K562 (cell line): ENCODE measurements around the gene GPR108. TPM values are rescaled to one million over a fixed set of nuclear protein-coding genes. Genes with fewer than 3 reads are reported as not detected.

ENCODE experiments used
- ARID1B ChIP-seq: fragments of 450-650 bp; IDR thresholded peaks from 2 replicates; pipeline ENCODE4 v1.6.1; 2016; ENCODE audit warnings: antibody characterized with exemption, mild to moderate bottlenecking, inconsistent platforms
- BMI1 ChIP-seq: fragments of 150-350 bp; IDR thresholded peaks from 2 replicates; pipeline ENCODE4 v1.6.1; 2014; ENCODE audit warnings: low read length
- CBX8 ChIP-seq: fragments of 200-600 bp; sonication (generic); IDR thresholded peaks from 2 replicates; pipeline ENCODE4 v1.6.1; 2012; ENCODE audit warnings: borderline replicate concordance, mixed run types, low read depth, mild to moderate bottlenecking, moderate library complexity, mixed read lengths, low read length, control low read depth, inconsistent platforms; ENCODE audit not compliant: poor library complexity, severe bottlenecking; ENCODE audit errors: extremely low read depth
- CHD2 ChIP-seq: IDR thresholded peaks from 2 replicates; pipeline ENCODE4 v1.6.1; 2011; ENCODE audit warnings: low read depth, low read length
- ELF4 ChIP-seq: fragments of 450-650 bp; formaldehyde crosslinking; IDR thresholded peaks from 2 replicates; pipeline ENCODE4 v1.4.0; 2022; ENCODE audit warnings: missing genetic modification characterization
- ETV5 ChIP-seq: sonication (generic); formaldehyde crosslinking; IDR thresholded peaks from 2 replicates; pipeline ENCODE4 v1.4.0; 2020; ENCODE audit warnings: low read depth, mild to moderate bottlenecking, missing genetic modification reagents
- GABPA ChIP-seq: fragments of 200-800 bp; sonication (Bioruptor generic); conservative IDR thresholded peaks from 2 replicates; pipeline ENCODE4 v1.6.1; 2016; ENCODE audit warnings: low read depth, missing genetic modification characterization, missing compliant biosample characterization
- HIVEP1 ChIP-seq: fragments of 250-450 bp; sonication (Bioruptor Pico); IDR thresholded peaks from 2 replicates; pipeline ENCODE4 v1.4.0; 2020; ENCODE audit warnings: mild to moderate bottlenecking
- JUN ChIP-seq, 2 experiments: sonication (generic) in 1 of 2; formaldehyde crosslinking in 1 of 2; IDR thresholded peaks; 2 replicates each; pipeline versions ENCODE4 v1.6.1 to v1.8.0; 2012 to 2022; ENCODE audit warnings: borderline replicate concordance in 2 of 2, mild to moderate bottlenecking in 2 of 2, improper control_type of control experiment in 1 of 2, low read depth in 1 of 2, low read length in 1 of 2, missing genetic modification reagents in 1 of 2
- MTA1 ChIP-seq: fragments of 450-650 bp; IDR thresholded peaks from 2 replicates; pipeline ENCODE4 v1.6.1; 2017; ENCODE audit warnings: borderline replicate concordance
- MYBL2 ChIP-seq, 2 experiments: fragments of 450-650 bp in 1 of 2; sonication (generic) in 1 of 2; formaldehyde crosslinking in 1 of 2; IDR thresholded peaks; 2 replicates each; pipeline versions ENCODE4 v1.6.1 to v1.8.1; 2017 to 2022; ENCODE audit warnings: borderline replicate concordance in 1 of 2, inconsistent platforms in 1 of 2, low read depth in 1 of 2, mild to moderate bottlenecking in 1 of 2, missing genetic modification reagents in 1 of 2, moderate library complexity in 1 of 2
- NFE2 ChIP-seq: IDR thresholded peaks from 2 replicates; pipeline ENCODE4 v1.6.1; 2014; ENCODE audit warnings: antibody characterized with exemption, low read depth
- NFXL1 ChIP-seq: fragments of 450-650 bp; formaldehyde crosslinking; IDR thresholded peaks from 2 replicates; pipeline ENCODE4 v1.4.0; 2021; ENCODE audit warnings: mild to moderate bottlenecking
- NR2C2 ChIP-seq, 2 experiments: fragments of 200-800 bp in 1 of 2; sonication (Bioruptor generic) in 1 of 2; sonication (generic) in 1 of 2; formaldehyde crosslinking in 1 of 2; IDR thresholded peaks; 2 replicates each; pipeline versions ENCODE4 v1.6.1 to v1.8.0; 2016 to 2022; ENCODE audit warnings: mild to moderate bottlenecking in 1 of 2, missing compliant biosample characterization in 1 of 2, missing genetic modification characterization in 1 of 2, missing genetic modification reagents in 1 of 2
- OTX1 ChIP-seq: fragments of 450-650 bp; formaldehyde crosslinking; IDR thresholded peaks from 2 replicates; pipeline ENCODE4 v1.4.0; 2022; ENCODE audit warnings: mild to moderate bottlenecking
- RAD21 ChIP-seq, 2 experiments: fragments of 250-450 bp in 1 of 2; fragments of 450-650 bp in 1 of 2; sonication (Bioruptor Pico) in 1 of 2; formaldehyde crosslinking in 1 of 2; IDR thresholded peaks in 1 of 2; conservative IDR thresholded peaks in 1 of 2; 2 replicates each; pipeline versions ENCODE4 v1.4.0 to v1.8.0; 2020 to 2022; ENCODE audit warnings: mild to moderate bottlenecking in 2 of 2, moderate library complexity in 1 of 2
- RBM14 ChIP-seq: fragments of 200-400 bp; formaldehyde crosslinking; IDR thresholded peaks from 2 replicates; pipeline ENCODE4 v1.6.1; 2018; ENCODE audit warnings: low read depth, mild to moderate bottlenecking, low read length, moderate library complexity, borderline replicate concordance; ENCODE audit not compliant: insufficient read depth
- SMAD2 ChIP-seq: fragments of 150-350 bp; IDR thresholded peaks from 2 replicates; pipeline ENCODE4 v1.6.1; 2014; ENCODE audit warnings: low read depth, mild to moderate bottlenecking, low read length
- TCF7L2 ChIP-seq: fragments of 150-350 bp; IDR thresholded peaks from 2 replicates; pipeline ENCODE4 v1.6.1; 2016; ENCODE audit warnings: low read depth, mild to moderate bottlenecking, low read length, moderate library complexity
- ZFP30 ChIP-seq: fragments of 250-450 bp; sonication (Bioruptor Pico); IDR thresholded peaks from 2 replicates; pipeline ENCODE4 v1.8.0; 2022; ENCODE audit warnings: moderate library complexity, mild to moderate bottlenecking, inconsistent platforms, borderline replicate concordance
- ZNF3 ChIP-seq: fragments of 250-450 bp; sonication (Bioruptor Pico); IDR thresholded peaks from 2 replicates; pipeline ENCODE4 v1.5.0; 2021; ENCODE audit warnings: mild to moderate bottlenecking, moderate library complexity
- ZNF77 ChIP-seq: fragments of 250-450 bp; sonication (Bioruptor Pico); IDR thresholded peaks from 2 replicates; pipeline ENCODE4 v1.5.0; 2020
- polyA plus RNA-seq, 8 experiments: library from polyadenylated mRNA; depleted of rRNA in 4 of 8; stranded (reverse) in 5 of 8; unstranded in 3 of 8; fragments of >200 nt; fragmentation: Nextera tagmentation in 2 of 8; fragmentation: Illumina TruSeq in 1 of 8; extraction: Ambion mirVana in 2 of 8; extraction: Trizol in 1 of 8; gene quantifications; 2 replicates each; pipeline versions ENCODE4 v1.2.1 to v1.2.3, GENCODE V29; 2011 to 2014; ENCODE audit warnings: inconsistent platforms in 1 of 8, missing spikeins in 1 of 8
- total RNA-seq, 7 experiments: library from RNA; depleted of rRNA in 6 of 7; stranded (reverse); fragments of >200 nt in 6 of 7; fragmentation: Illumina TruSeq in 2 of 7; extraction: Trizol in 2 of 7; gene quantifications; 2 replicates each; pipeline versions ENCODE4 v1.2.1 to v1.2.3, GENCODE V29; 2011 to 2021; ENCODE audit warnings: low replicate concordance in 1 of 7
- TF ChIP-seq, protein P1 (sequence below): sonication (generic); formaldehyde crosslinking; IDR thresholded peaks from 2 replicates; pipeline ENCODE4 v1.8.0; 2023; ENCODE audit warnings: mild to moderate bottlenecking, missing genetic modification reagents
- TF ChIP-seq, protein P2 (sequence below): sonication (generic); formaldehyde crosslinking; IDR thresholded peaks from 2 replicates; pipeline ENCODE4 v1.8.0; 2022; ENCODE audit warnings: missing genetic modification reagents, mild to moderate bottlenecking, borderline replicate concordance
- TF ChIP-seq, protein P3 (sequence below): sonication (generic); formaldehyde crosslinking; IDR thresholded peaks from 2 replicates; pipeline ENCODE4 v1.8.0; 2022; ENCODE audit warnings: mild to moderate bottlenecking, missing genetic modification reagents

Gene GPR108
- total and polyA plus RNA-seq, 9 of the 15 experiments (the other 6 are each of a cell fraction or from before 2014, with no cell fraction given), result 2.4 to 33.2 (median 24.4) TPM

DNA sequence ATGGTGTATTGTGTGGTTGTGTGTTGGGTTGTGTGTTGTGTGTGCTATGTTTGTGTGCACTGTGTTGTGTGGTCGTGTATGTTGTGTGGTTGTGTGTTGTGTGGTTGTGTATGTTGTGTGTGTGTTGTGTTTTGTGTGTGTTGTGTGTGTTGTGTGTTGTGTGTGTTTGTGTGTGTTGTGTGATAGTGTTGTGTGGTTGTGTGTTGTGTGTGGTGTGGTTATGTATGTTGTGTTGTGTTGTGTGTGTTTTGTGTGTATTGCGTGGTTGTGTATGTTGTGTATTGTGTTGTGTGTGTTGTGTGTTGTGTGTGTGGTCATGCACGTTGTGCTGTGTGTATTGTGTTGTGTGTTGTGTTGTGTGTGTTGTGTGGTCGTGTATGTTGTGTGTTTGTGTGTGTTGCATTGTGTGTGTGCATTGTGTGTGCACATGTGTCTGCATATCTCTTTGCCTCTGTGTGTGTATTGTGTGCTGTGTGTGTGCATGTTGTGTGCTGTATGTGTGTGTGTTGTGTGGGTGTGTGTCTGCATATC, 19.9 kb downstream of the GPR108 start (continued):
- no peak for TF ChIP-seq BMI1
- TF ChIP-seq, protein P1, sequence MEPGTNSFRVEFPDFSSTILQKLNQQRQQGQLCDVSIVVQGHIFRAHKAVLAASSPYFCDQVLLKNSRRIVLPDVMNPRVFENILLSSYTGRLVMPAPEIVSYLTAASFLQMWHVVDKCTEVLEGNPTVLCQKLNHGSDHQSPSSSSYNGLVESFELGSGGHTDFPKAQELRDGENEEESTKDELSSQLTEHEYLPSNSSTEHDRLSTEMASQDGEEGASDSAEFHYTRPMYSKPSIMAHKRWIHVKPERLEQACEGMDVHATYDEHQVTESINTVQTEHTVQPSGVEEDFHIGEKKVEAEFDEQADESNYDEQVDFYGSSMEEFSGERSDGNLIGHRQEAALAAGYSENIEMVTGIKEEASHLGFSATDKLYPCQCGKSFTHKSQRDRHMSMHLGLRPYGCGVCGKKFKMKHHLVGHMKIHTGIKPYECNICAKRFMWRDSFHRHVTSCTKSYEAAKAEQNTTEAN, result peak; percentile 96
- TF ChIP-seq GABPA (tag), result no peak
- TF ChIP-seq OTX1 (CRISPR knock-in tag), result peak; percentile 84
- TF ChIP-seq NFXL1 (CRISPR knock-in tag), result no peak
- no peak for TF ChIP-seq CBX8
- TF ChIP-seq NFE2, result no peak
- no peak for TF ChIP-seq JUN (IDR thresholded peaks at IDR 0.05; ENCODE audit: borderline replicate concordance, low read depth, low read length)
- TF ChIP-seq JUN (CRISPR knock-in tag; IDR thresholded peaks at IDR 0.05; ENCODE audit: borderline replicate concordance), result 0 out of 2 replicates have a peak, but pooled peaks have one; percentile 43
- no peak for TF ChIP-seq SMAD2
- TF ChIP-seq, protein P2, sequence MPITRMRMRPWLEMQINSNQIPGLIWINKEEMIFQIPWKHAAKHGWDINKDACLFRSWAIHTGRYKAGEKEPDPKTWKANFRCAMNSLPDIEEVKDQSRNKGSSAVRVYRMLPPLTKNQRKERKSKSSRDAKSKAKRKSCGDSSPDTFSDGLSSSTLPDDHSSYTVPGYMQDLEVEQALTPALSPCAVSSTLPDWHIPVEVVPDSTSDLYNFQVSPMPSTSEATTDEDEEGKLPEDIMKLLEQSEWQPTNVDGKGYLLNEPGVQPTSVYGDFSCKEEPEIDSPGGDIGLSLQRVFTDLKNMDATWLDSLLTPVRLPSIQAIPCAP (CRISPR knock-in tag), result no peak
- TF ChIP-seq ZFP30, result no peak
- TF ChIP-seq MTA1, result peak; percentile 55
- TF ChIP-seq RAD21 (CRISPR knock-in tag; conservative IDR thresholded peaks at IDR 0.05 in 1 of 2, IDR thresholded peaks at IDR 0.05 in 1 of 2), result no peak
- TF ChIP-seq NR2C2 (CRISPR knock-in tag; IDR thresholded peaks at IDR 0.05), result peak; percentile 90
- TF ChIP-seq NR2C2 (tag; IDR thresholded peaks at IDR 0.05), result no peak
- TF ChIP-seq ZNF77 (CRISPR knock-in tag), result no peak
- TF ChIP-seq ARID1B, result peak; percentile 66
- TF ChIP-seq HIVEP1 (CRISPR knock-in tag), result no peak
- TF ChIP-seq ZNF3 (CRISPR knock-in tag), result no peak
- no peak for TF ChIP-seq CHD2
- no peak for TF ChIP-seq RBM14
- peak; percentile 53; the same call in 1 of the 2 replicates for TF ChIP-seq MYBL2 (IDR thresholded peaks at IDR 0.05; ENCODE audit: low read depth)
- TF ChIP-seq MYBL2 (CRISPR knock-in tag; IDR thresholded peaks at IDR 0.05; ENCODE audit: borderline replicate concordance), result 0 out of 2 replicates have a peak, but pooled peaks have one; percentile 28
- TF ChIP-seq, protein P3, sequence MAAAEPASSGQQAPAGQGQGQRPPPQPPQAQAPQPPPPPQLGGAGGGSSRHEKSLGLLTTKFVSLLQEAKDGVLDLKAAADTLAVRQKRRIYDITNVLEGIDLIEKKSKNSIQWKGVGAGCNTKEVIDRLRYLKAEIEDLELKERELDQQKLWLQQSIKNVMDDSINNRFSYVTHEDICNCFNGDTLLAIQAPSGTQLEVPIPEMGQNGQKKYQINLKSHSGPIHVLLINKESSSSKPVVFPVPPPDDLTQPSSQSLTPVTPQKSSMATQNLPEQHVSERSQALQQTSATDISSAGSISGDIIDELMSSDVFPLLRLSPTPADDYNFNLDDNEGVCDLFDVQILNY, result peak; percentile 94
- peak; percentile 59; the same call in 1 of the 2 replicates for TF ChIP-seq ELF4 (CRISPR knock-in tag)
- TF ChIP-seq TCF7L2, result no peak
- 0 out of 2 replicates have a peak, but pooled peaks have one; percentile 12 for TF ChIP-seq ETV5
